ENCODE results near the gene TNS2. TPM values are rescaled to one million over a fixed set of nuclear protein-coding genes. Genes with fewer than 3 reads are reported as not detected.
A peak's percentile ranks its signal among the peaks of the same experiment; 100 is the strongest.

The TNS2 gene
- polyA plus RNA-seq, 2 donors = 32.9 to 48.6 TPM

- Histone ChIP-seq H3K9me3 (ENCODE audit: control insufficient read depth in 2 of 2, insufficient read depth in 1 of 2, low read depth in 1 of 2, low read length in 1 of 2) (no peaks in the 10 kb centered on the region), H3K4me1 (ENCODE audit: control insufficient read depth in 2 of 2, insufficient read depth in 2 of 2, low read length in 1 of 2) (peaks cover 10 to 33% of the 10 kb centered on the region in 2 donors), H3K4me3 (ENCODE audit: low read depth in 1 of 2, low read length in 2 of 2) (no peak overlapping the region), H3K36me3 (ENCODE audit: control insufficient read depth in 2 of 2, insufficient read depth in 2 of 2, low read length in 1 of 2) (peaks cover 7 to 14% of the 10 kb centered on the region in 2 donors), H3K27me3 (ENCODE audit: control insufficient read depth in 1 of 2, insufficient read depth in 2 of 2, low read length in 2 of 2) (no peaks in the 10 kb centered on the region), H3K27ac (ENCODE audit: low read depth in 2 of 2, low read length in 1 of 2) (peak overlapping the region; percentile 40 to 83)
- 34 to 36% methylated on average over 6 of the region's 6 CpGs for WGBS, 2 donors
These were observed 24.0 kb downstream of the TNS2 start for GRCh38 chr12:53073881-53074280.

GRCh38 chr12:53074283-53074998 is 24.6 kb downstream of the TNS2 start:
- 82 to 89% methylated on average over 11 of the region's 11 CpGs for WGBS, 2 donors
- Histone ChIP-seq H3K27ac (ENCODE audit: low read depth in 2 of 2, low read length in 1 of 2) (peak overlapping the region; percentile 40 to 83), H3K36me3 (ENCODE audit: control insufficient read depth in 2 of 2, insufficient read depth in 2 of 2, low read length in 1 of 2) (peaks cover 7 to 14% of the 10 kb centered on the region in 2 donors), H3K9me3 (ENCODE audit: control insufficient read depth in 2 of 2, insufficient read depth in 1 of 2, low read depth in 1 of 2, low read length in 1 of 2) (no peaks in the 10 kb centered on the region), H3K27me3 (ENCODE audit: control insufficient read depth in 1 of 2, insufficient read depth in 2 of 2, low read length in 2 of 2) (no peaks in the 10 kb centered on the region), H3K4me3 (ENCODE audit: low read depth in 1 of 2, low read length in 2 of 2) (no peak overlapping the region), H3K4me1 (ENCODE audit: control insufficient read depth in 2 of 2, insufficient read depth in 2 of 2, low read length in 1 of 2) (peaks cover 10 to 28% of the 10 kb centered on the region in 2 donors)

GRCh38 chr12:53074999-53075370 is 25.1 kb downstream of the TNS2 start:
- Histone ChIP-seq H3K9me3 (ENCODE audit: control insufficient read depth in 2 of 2, insufficient read depth in 1 of 2, low read depth in 1 of 2, low read length in 1 of 2) (no peaks in the 10 kb centered on the region), H3K4me3 (ENCODE audit: low read depth in 1 of 2, low read length in 2 of 2) (no peak overlapping the region), H3K36me3 (ENCODE audit: control insufficient read depth in 2 of 2, insufficient read depth in 2 of 2, low read length in 1 of 2) (peaks cover 7 to 14% of the 10 kb centered on the region in 2 donors), H3K27ac (ENCODE audit: low read depth in 2 of 2, low read length in 1 of 2) (no peak overlapping the region), H3K27me3 (ENCODE audit: control insufficient read depth in 1 of 2, insufficient read depth in 2 of 2, low read length in 2 of 2) (no peaks in the 10 kb centered on the region), H3K4me1 (ENCODE audit: control insufficient read depth in 2 of 2, insufficient read depth in 2 of 2, low read length in 1 of 2) (peaks cover 10 to 24% of the 10 kb centered on the region in 2 donors)
- WGBS, 2 donors = 92% methylated on average over 3 of the region's 3 CpGs

- Histone ChIP-seq H3K27ac (ENCODE audit: low read depth in 2 of 2, low read length in 1 of 2) (no peak overlapping the region), H3K4me3 (ENCODE audit: low read depth in 1 of 2, low read length in 2 of 2) (no peak overlapping the region), H3K36me3 (ENCODE audit: control insufficient read depth in 2 of 2, insufficient read depth in 2 of 2, low read length in 1 of 2) (peaks cover 7 to 9% of the 10 kb centered on the region in 2 donors), H3K4me1 (ENCODE audit: control insufficient read depth in 2 of 2, insufficient read depth in 2 of 2, low read length in 1 of 2) (peaks cover 5 to 17% of the 10 kb centered on the region in 2 donors), H3K27me3 (ENCODE audit: control insufficient read depth in 1 of 2, insufficient read depth in 2 of 2, low read length in 2 of 2) (no peaks in the 10 kb centered on the region), H3K9me3 (ENCODE audit: control insufficient read depth in 2 of 2, insufficient read depth in 1 of 2, low read depth in 1 of 2, low read length in 1 of 2) (no peaks in the 10 kb centered on the region)
- WGBS, 2 donors = 94 to 99% methylated on average over 3 of the region's 3 CpGs
These were observed 26.6 kb downstream of the TNS2 start for GRCh38 chr12:53076461-53076860.

GRCh38 chr12:53077030-53077429 is 27.2 kb downstream of the TNS2 start:
- peaks cover 7 to 9% of the 10 kb centered on the region in 2 donors for H3K36me3 ChIP-seq (ENCODE audit: control insufficient read depth in 2 of 2, insufficient read depth in 2 of 2, low read length in 1 of 2)
- no peak overlapping the region for H3K27ac ChIP-seq (ENCODE audit: low read depth in 2 of 2, low read length in 1 of 2)
- H3K4me1 ChIP-seq (ENCODE audit: control insufficient read depth in 2 of 2, insufficient read depth in 2 of 2, low read length in 1 of 2) = peaks cover 5 to 16% of the 10 kb centered on the region in 2 donors
- H3K9me3 ChIP-seq (ENCODE audit: control insufficient read depth in 2 of 2, insufficient read depth in 1 of 2, low read depth in 1 of 2, low read length in 1 of 2) = no peaks in the 10 kb centered on the region
- no peaks in the 10 kb centered on the region for H3K27me3 ChIP-seq (ENCODE audit: control insufficient read depth in 1 of 2, insufficient read depth in 2 of 2, low read length in 2 of 2)
- no peak overlapping the region for H3K4me3 ChIP-seq (ENCODE audit: low read depth in 1 of 2, low read length in 2 of 2)
- 60 to 63% methylated on average over 8 of the region's 8 CpGs for WGBS, 2 donors

- peaks cover 6 to 7% of the 10 kb centered on the region in 2 donors for H3K36me3 ChIP-seq (ENCODE audit: control insufficient read depth in 2 of 2, insufficient read depth in 2 of 2, low read length in 1 of 2)
- H3K27ac ChIP-seq (ENCODE audit: low read depth in 2 of 2, low read length in 1 of 2) = peak overlapping the region; percentile 66 to 80
- no peaks in the 10 kb centered on the region for H3K9me3 ChIP-seq (ENCODE audit: control insufficient read depth in 2 of 2, insufficient read depth in 1 of 2, low read depth in 1 of 2, low read length in 1 of 2)
- H3K4me3 ChIP-seq (ENCODE audit: low read depth in 1 of 2, low read length in 2 of 2) = peak overlapping the region; percentile 56 to 65
- H3K27me3 ChIP-seq (ENCODE audit: control insufficient read depth in 1 of 2, insufficient read depth in 2 of 2, low read length in 2 of 2) = no peaks in the 10 kb centered on the region
- 15 to 16% methylated on average over 24 to 25 of the region's 25 CpGs for WGBS, 2 donors
- H3K4me1 ChIP-seq (ENCODE audit: control insufficient read depth in 2 of 2, insufficient read depth in 2 of 2, low read length in 1 of 2) = peaks cover 3 to 10% of the 10 kb centered on the region in 2 donors
These were observed 28.8 kb downstream of the TNS2 start for GRCh38 chr12:53078425-53079225.

GRCh38 chr12:53079226-53080117 is 29.6 kb downstream of the TNS2 start, which contains the start of gene SPRYD3:
Gene SPRYD3, minus strand, starts transcription at chr12:53079390. Its CDS starts 57 bp downstream, at chr12:53079333.
- no peaks in the 10 kb centered on the region for H3K9me3 ChIP-seq (ENCODE audit: control insufficient read depth in 2 of 2, insufficient read depth in 1 of 2, low read depth in 1 of 2, low read length in 1 of 2)
- 2% methylated on average over 67 of the region's 67 CpGs for WGBS, 2 donors
- peaks cover 3 to 6% of the 10 kb centered on the region in 2 donors for H3K36me3 ChIP-seq (ENCODE audit: control insufficient read depth in 2 of 2, insufficient read depth in 2 of 2, low read length in 1 of 2)
- H3K27me3 ChIP-seq (ENCODE audit: control insufficient read depth in 1 of 2, insufficient read depth in 2 of 2, low read length in 2 of 2) = no peaks in the 10 kb centered on the region
- H3K27ac ChIP-seq (ENCODE audit: low read depth in 2 of 2, low read length in 1 of 2) = peak within 1 kb of the TSS; percentile 89 to 90
- peaks cover 0 to 4% of the 10 kb centered on the region in 2 donors for H3K4me1 ChIP-seq (ENCODE audit: control insufficient read depth in 2 of 2, insufficient read depth in 2 of 2, low read length in 1 of 2)
- peak within 1 kb of the TSS; percentile 56 to 65 for H3K4me3 ChIP-seq (ENCODE audit: low read depth in 1 of 2, low read length in 2 of 2)

- no peak overlapping the region for H3K27ac ChIP-seq (ENCODE audit: low read depth in 2 of 2, low read length in 1 of 2)
- WGBS, 2 donors = 70 to 73% methylated on average over 2 of the region's 2 CpGs
- H3K4me1 ChIP-seq (ENCODE audit: control insufficient read depth in 2 of 2, insufficient read depth in 2 of 2, low read length in 1 of 2) = peaks cover 0 to 2% of the 10 kb centered on the region in 2 donors
- H3K27me3 ChIP-seq (ENCODE audit: control insufficient read depth in 1 of 2, insufficient read depth in 2 of 2, low read length in 2 of 2) = no peaks in the 10 kb centered on the region
- no peak overlapping the region for H3K4me3 ChIP-seq (ENCODE audit: low read depth in 1 of 2, low read length in 2 of 2)
- H3K9me3 ChIP-seq (ENCODE audit: control insufficient read depth in 2 of 2, insufficient read depth in 1 of 2, low read depth in 1 of 2, low read length in 1 of 2) = no peaks in the 10 kb centered on the region
- H3K36me3 ChIP-seq (ENCODE audit: control insufficient read depth in 2 of 2, insufficient read depth in 2 of 2, low read length in 1 of 2) = no peaks in the 10 kb centered on the region
These were observed 32.8 kb downstream of the TNS2 start for GRCh38 chr12:53082637-53083175.

- H3K27me3 ChIP-seq (ENCODE audit: control insufficient read depth in 1 of 2, insufficient read depth in 2 of 2, low read length in 2 of 2) = no peaks in the 10 kb centered on the region
- H3K36me3 ChIP-seq (ENCODE audit: control insufficient read depth in 2 of 2, insufficient read depth in 2 of 2, low read length in 1 of 2) = no peaks in the 10 kb centered on the region
- no peaks in the 10 kb centered on the region for H3K4me1 ChIP-seq (ENCODE audit: control insufficient read depth in 2 of 2, insufficient read depth in 2 of 2, low read length in 1 of 2)
- 84 to 88% methylated on average over 3 of the region's 3 CpGs for WGBS, 2 donors
- no peak overlapping the region for H3K4me3 ChIP-seq (ENCODE audit: low read depth in 1 of 2, low read length in 2 of 2)
- H3K9me3 ChIP-seq (ENCODE audit: control insufficient read depth in 2 of 2, insufficient read depth in 1 of 2, low read depth in 1 of 2, low read length in 1 of 2) = no peaks in the 10 kb centered on the region
- H3K27ac ChIP-seq (ENCODE audit: low read depth in 2 of 2, low read length in 1 of 2) = no peak overlapping the region
These were observed 36.5 kb downstream of the TNS2 start for GRCh38 chr12:53086361-53086760.
